GM19455 (cell line): ENCODE results near the gene CLIC5.

Experiments
- ATAC-seq: cut with Tn5 transposase; IDR thresholded peaks from one replicate; pipeline ENCODE4 v1.9.1; 2021; ENCODE audit not compliant: unreplicated experiment

Gene CLIC5

DNA sequence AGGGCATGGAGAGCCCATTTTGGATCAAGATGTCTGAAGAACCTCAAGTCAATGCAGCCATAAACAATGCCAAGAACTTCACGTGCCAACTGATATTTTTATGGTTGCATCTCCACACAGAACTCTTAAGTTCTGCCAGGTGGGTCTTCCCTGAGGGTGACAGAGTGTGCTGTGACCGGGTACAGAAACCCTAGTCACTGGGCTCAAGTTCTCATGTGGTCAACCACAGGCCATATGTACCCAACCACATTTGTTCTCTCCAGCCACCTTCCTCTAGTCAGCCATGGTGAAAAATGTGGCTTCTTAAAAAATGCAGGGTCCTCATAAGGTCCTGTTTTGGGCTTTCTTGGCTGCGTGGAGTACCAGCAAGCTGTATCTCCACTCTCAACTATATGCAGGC lies 48.9 kb downstream of the CLIC5 start:
- no peak for ATAC-seq

DNA sequence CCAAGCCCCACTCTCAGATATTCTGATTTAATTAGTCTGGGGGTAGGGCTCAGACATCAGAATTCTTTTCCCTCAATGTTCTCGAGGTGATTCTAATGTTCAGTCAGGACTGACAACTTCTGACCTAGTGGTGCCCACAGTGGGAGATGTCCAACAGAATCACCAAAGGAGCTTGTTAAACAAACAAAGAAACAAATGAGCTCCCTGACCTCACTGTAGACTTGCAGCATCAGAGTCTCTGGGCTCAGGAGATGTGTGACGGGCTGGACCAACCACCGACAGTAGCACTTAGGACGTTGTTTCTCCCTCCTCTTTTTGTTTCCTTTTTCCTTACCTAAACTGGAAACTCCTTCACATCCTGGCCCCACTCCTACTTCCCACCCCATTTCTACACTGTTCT lies 49.3 kb downstream of the CLIC5 start:
- no peak for ATAC-seq

DNA sequence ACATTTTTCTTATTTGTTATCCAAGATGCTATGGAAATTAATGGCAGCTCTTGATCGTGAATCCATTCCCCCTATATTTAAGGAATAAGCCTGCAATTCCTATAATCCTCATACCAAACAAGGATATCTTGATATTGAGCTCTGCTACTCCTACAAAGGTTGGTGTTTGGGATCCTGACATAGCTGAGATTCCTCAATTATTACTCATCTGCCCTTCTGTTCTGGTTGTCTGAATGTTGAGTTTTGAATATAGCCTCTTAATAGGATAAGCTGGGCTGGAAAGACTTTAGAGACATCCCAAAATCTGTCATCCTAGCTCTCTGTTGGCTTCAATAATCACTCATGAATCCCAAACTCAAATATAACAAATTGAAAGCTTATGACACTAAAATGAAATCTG lies 49.9 kb downstream of the CLIC5 start:
- no peak for ATAC-seq

DNA sequence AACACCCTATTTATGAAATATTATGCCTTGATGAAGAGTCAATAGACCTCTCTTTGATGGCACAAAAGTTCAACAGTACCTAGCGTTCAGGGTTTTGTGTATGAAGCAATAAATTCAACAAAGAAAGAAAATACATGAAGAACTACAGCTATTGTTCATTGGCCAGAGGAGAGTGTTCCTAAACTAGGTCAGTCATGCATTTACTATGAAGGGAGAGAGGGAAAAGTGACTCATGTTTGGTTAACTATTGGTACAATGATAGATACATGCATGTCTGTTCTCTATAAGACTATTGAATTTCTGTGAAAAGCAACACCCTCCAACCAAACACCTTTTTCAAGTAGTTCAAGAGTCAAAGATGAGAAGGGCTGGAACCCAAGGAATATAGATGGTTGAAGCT lies 50.7 kb downstream of the CLIC5 start:
- ATAC-seq = no peak

DNA sequence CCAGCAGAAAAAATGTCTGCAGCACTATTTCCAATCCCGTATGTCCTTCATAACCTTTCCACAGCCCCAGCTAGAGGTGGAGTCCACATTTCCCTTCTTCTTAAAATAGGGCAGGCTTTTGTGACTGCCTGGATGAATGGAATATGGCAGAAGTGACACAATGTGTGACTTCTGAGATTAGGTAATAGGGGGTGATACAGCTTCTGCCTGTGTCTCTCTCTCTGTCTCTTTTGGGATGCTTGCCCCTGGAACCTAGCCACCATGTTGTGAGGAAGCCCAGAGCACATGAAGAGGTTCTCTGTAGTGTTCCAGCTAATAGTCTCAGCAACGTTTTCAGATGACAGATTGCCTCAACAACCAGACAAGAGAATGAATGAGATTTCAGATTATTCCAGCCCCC lies 51.4 kb downstream of the CLIC5 start:
- no peak for ATAC-seq

DNA sequence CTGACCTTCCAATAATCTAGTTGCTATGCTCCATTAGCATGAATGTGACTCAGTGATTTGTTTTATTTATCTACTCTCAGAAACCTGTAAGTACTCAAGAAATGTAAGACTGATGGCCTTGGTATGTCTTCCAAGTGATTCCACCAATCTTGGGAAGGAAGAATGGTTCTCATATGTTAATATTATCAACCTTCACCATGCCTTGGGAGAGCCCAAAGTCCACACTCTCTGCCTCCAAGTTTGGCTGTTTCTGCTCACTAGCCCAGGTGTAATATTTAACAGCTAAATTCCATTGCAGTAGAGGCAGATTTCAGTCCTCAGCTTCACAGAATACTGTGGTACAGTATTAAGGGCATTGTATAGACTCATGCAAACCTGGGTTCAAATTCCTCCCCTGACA lies 51.8 kb downstream of the CLIC5 start:
- no peak for ATAC-seq

DNA sequence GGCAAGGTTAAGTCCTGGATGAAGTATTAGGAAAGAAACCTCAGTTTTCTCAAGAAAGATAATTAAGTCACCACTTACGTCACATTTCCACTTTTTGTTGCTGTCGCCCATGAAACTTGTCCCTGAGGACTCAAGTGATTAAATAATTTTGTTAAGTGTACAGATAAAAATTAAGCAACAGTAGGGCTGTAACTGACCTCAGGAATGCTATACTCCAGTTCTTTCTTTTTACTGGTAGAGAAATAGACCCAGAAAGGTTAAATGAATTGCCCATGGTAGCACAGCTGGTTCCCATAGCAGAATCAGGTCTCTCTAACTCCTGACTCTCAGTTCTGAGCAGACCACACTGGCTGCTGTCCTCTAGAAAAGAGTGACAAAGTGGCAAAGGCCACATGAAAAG lies 54.5 kb downstream of the CLIC5 start:
- no peak for ATAC-seq

DNA sequence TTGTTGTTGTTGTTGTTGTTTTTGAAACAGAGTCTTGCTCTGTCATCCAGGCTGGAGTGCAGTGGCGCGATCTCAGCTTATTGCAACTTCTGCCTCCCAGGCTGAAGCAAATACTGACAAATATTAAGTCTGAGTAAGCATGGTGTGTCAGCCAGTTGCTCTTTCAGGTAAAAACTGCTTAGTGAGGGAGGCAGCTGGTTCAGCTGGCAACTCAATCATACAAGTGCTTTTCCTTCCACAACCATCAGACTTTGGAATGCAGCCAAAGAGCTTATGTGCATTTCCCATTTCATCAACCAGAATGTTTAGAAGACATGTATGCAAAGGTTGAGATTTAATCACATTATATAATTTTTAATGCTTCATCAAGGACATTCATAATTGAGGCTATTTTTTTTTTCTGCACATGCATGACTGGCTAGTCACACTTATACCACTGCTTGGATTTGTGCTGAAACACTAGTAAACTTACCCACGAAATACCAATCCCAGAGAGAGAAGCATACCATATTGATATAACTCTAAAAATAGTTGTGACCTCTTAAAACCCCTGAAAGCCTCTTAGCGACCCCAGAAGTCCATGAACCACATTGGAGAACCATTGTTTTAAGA lies 56.0 kb downstream of the CLIC5 start:
- no peak for ATAC-seq

DNA sequence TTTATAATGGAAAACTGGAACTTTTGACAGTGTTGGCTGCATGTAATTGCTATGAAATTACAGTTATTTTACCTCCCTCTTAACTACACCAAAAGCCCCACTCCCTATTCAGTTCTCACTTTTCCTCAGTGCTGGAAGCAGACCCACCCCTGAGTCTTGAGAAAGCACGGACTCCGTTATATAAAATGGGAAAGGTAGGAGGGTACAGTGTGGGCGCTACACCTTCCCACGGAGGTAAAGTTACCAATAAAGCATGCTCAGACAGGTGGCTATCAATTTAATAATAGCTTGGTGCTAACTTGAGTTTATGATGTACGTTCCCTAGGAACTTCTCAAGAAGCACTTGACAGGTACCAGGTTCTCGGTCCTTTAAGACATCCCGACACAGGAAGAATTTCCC lies 59.0 kb downstream of the CLIC5 start:
- ATAC-seq = no peak

DNA sequence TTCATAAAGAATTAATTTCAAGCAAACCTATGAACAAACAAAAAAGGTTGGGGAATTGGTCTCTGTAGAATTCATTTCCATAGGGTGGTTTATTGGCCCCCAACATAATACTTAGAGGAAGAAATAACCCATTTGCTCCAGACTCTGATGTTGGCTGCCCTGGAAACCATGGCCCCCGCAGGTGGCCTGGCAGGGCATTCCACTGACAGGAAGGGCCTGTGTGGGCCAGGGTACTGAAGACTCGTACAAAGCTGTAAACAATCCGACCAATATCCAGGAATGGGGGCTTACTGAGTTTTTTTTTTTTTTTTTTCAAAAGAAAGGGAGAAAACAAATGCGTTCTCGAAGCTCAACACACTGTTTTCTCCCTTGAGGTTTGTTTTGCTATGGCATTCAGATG lies 59.5 kb downstream of the CLIC5 start:
- no peak for ATAC-seq

DNA sequence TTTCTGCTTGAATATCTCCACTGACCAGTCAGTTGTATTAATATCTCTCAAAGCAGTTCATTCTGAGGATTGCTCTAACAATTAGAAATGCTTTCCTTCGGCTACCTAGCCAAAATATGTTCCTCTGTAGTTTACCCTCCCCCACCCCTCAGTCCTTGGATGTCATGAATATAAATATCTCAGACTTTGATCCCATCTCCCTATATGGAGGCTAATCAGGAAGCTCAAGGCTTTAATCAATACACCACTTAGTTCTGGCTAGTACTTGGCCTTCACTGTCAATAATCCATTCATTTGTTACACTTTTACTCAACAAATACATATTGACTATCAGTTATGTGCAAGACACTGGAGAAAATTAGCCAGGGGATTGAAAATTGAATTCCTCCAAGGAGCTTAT lies 60.1 kb downstream of the CLIC5 start:
- ATAC-seq = no peak

DNA sequence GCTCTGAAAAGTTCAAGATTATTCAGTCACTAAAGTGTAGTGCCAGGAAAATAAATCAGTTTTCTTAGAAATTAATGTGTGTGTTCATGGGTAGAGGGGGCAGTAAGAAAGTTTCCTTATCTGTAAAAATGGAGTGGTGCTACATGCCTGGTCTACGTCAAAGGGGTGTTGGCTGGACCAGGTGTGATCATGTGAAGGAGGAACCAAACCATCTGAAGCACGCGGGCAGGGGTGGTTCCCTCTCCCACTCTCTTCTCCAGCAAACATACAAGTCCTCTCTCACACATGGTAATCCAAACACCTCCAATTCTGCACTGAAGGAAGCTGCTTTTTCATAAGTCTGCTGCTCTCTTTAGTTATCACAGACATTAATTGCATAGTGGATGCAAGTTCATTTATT lies 63.1 kb downstream of the CLIC5 start:
- no peak for ATAC-seq

DNA sequence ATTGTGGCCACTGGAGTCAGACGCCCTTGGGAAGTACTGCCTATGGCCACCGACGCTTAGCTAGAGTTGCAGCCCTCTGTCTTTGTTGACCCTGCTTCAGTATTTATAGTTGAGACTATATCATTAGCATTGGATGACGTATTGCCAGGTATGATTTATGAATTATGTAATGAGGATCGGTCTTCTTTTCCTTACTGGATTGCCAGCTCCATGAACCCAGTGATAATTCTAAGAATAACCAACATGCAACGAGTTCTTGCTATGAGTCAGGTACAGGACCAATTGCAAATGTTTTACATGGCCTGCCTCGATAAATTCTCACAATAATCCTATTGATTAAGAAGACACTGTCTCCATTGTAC lies 63.5 kb downstream of the CLIC5 start:
- no peak for ATAC-seq

DNA sequence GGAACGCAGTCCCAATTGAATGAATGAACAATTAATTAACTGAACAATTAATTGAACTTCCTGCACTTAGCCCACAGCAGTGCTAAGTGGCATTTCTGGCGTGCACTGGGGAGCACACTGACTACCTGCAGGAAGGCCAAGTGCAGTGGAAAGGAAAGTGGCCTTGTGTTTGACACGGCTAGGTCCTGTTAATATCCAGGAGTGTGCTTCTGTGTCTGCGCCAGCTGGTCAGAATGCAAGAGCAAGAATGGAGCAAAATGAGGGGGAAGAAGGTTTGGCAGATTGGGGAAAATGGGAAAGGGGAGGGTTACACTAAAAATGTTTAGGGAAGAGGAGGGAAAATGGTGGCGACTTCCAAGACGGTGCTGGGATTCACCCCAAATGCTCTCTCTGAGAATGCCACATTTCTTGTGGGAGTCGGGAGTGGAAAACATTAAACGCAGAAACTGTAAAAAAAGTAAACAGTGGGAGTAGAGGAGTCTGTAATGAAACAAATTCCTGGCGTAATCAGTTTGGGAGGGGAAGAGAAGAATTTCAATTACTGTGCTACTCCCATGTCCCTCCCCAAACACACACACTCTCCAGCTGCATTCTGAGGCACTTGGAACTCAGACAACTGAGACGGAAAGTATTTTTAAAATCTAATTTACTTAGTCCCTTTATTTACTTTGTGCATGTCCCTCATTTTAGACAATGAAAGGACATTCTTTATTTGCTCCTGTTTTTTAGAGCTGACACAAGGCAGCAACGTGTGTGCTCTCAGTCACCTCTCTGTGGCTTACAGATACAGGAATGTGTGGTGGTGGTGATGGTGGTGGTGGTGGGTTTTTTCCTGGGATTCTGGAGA lies 64.1 kb downstream of the CLIC5 start:
- no peak for ATAC-seq

DNA sequence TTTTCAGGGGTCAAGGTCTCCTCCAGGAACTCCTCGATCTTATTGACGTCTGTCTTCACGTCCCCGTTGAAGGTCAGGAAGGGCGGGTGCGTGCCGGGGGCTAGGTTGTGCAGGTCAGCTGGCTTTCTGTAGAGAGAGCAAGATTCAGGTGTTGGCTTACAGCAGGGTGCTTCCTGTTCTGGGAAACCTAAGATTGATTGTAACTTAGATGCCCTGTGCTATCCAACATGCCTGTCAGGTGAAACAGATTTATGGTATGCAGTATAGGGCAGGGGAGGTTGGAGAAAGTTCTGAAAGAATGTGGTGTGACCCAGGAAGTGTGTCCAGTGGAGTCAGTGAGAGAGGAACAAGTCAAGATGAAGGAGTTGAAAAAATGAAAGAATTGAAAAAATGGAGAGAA lies 66.4 kb downstream of the CLIC5 start:
- ATAC-seq = no peak

DNA sequence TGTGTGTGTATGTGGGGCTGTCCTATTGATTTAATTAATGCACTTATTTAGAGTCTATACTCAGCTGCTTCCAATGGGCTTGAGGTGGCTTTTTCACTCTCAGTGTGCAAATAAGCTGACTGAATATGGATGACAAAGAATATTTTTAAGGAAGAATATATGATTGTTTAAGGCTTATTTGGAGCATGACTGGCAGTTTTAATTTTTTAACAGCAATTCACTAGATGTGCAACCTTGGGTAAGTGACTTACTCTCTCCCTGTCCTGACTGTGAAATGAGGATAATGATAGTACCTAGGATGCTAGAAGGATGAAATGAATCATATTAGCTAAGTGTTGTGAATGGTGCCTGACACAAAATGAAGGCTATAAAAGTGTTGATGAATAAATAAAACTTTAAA lies 67.9 kb downstream of the CLIC5 start:
- no peak for ATAC-seq

DNA sequence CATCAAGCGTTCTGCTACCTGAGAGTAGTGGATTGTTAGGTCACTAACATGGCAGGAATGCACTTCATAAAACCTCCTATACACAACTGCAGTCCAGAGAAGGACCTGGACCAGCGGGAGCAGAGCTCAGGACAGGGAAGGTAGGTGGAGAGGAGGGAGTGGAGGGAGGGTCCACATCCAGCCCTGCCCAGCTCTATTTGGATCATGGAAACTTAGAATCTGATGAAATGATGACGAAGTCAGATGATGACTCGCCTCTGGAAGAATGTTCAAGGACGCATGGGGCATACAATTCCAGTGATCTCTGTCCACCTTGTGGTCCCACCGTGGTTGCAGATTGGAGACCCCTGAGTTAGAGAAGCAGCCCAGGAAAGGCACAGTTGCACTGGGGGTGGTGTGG lies 68.8 kb downstream of the CLIC5 start:
- no peak for ATAC-seq

DNA sequence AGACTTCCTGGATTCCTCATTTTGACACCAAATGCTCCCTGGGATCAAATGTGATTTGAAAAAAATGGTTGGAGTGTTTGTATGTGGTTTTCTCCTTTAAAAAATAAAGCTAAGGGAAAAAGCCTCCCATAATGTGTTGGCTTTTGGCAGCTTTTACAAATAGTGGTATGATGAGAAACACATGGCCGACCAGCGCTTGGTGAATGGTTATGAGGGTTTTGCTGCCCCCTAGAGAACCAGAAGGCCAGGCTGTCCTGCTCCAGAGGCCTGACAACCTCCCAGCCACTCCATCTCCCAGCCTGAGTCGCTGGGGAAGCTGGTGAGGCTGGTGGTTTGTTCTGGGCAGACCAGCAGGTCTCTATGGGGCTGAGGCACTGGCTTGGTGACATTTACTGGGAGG lies 69.3 kb downstream of the CLIC5 start:
- no peak for ATAC-seq

DNA sequence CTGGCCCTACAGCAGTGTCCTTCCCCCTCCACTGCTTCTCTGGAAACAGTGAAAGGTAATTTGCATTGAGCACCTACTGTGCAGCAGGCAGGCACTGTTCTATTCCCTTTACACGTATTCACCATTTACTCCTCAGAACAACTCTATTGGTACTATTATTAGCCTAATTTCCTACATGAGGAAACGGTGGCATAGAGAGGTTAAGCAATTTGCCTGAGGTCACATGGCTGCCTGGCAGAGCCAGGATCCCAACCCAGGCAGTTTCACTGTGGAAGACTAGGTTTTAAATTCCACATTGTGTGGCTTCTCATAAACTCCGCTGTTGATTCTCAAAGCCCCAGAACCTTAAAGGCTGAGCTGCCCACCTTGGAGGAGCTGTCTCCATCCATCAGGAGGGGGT lies 72.7 kb downstream of the CLIC5 start:
- no peak for ATAC-seq

DNA sequence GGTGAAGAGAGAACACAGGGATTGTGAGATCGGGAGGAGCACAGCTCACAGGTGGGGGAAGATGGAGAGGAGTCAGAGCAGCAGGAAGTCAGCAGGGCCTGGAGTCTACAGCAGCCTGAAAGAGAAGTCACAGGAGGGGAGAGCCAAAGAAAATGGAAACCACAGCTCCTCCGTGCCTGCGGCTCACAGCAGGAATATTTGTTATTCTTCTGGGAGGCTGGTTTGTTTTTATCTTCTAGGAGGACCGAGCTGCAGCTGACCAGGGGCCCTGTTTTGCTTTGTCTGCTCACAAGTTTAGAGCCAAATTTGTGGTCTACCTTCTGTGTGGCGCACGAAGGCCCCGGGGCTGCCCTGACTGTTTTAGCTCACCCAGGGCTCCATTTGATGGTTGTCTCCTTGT lies 81.8 kb downstream of the CLIC5 start:
- ATAC-seq = no peak

DNA sequence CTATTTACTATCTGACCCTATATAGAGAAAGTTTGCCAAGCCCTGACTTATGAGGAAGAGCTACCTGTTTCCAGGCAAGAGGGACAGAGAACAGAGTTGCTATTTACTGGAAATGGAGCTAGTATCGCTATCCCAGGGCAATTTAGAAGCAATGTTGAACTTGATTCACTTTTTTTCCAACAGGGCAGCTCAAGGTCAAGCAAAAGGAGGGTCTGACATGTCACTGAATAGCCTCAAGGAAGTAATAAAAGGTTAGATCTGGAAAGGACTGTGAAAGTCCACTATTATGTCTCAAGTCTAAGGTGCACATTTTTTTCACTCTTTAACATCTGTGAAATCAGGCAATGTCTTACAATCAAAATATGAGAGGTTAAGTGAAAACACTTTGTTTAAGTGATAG lies 84.4 kb downstream of the CLIC5 start:
- no peak for ATAC-seq

DNA sequence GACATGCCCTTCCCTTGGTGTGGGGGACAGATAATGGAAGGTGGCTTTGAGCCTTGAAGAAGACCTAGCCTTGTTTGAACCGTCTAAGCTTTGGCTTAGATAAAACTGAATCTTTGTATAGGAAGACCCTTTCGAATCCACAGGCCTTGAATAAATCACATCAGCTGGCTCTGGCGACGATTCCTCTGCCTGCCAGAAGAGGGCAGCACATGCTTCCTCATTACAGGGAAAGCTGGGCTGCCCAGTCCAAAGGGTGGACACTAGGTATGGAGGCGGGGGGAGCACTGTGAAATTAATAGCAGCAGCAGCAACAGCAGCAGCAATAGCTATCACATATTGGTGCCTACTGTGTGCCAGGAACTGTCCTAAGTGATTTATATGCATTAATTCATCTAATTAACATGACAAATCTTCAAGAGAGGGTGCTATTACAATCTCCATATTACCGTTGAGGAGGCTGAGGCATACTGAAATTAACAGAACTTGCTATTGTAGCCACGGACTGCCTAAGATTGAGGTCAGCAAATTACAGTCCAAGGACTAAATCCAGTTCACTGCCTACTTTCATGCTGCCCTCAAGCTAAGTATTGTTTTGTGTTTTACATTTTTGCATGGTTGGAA lies 85.1 kb downstream of the CLIC5 start:
- ATAC-seq = no peak
